HepG2 (cell line): ENCODE data around the gene OR10J4. TPM values are rescaled to one million over a fixed set of nuclear protein-coding genes. Genes with fewer than 3 reads are reported as not detected.

ENCODE experiments used
- ATAC-seq: fragments of 200-7000 bp; cut with Tn5 transposase; 3 replicates; pipeline ENCODE4 v1.9.1; 2020; ENCODE audit warnings: mild to moderate bottlenecking, moderate library complexity
- BruUV-seq: library from RNA; stranded (reverse); fragments of 400-500 nt; replicated peaks from 2 replicates; lab custom pipeline; 2021; lab: Mats Ljungman, UMichigan
- CTCF ChIA-PET: fragments of 300-600 bp; formaldehyde crosslinking; extraction: SDS; loops from one replicate; lab custom pipeline; 2021; ENCODE audit warnings: low total read pairs, inconsistent platforms, low intra/inter-chr PET ratio; lab: Yijun Ruan, JAX
- POLR2A ChIA-PET: fragments of 350-600 bp; sonication (Branson Sonifier 250); formaldehyde crosslinking; loops from one replicate; lab custom pipeline; 2020; ENCODE audit warnings: antibody characterized with exemption, inconsistent platforms; lab: Yijun Ruan, JAX
- DNase-seq: peaks from one replicate; pipeline ENCODE4 v3.0.0-alpha.2; 2015; ENCODE audit warnings: low spot score
- FAIRE-seq: peaks from 3 replicates; lab custom pipeline; 2011; peaks lifted over from hg19 to GRCh38; lab: Jason Lieb, UNC
- H2AFZ ChIP-seq: one replicate; pipeline ENCODE4 v1.6.1; 2011; ENCODE audit warnings: low read length, inconsistent platforms
- H3K27ac ChIP-seq: fragments of 300-600 bp; 3 replicates; pipeline ENCODE4 v1.8.0; 2011; ENCODE audit warnings: mixed run types, mild to moderate bottlenecking, mixed read lengths, low read length, inconsistent platforms; ENCODE audit not compliant: insufficient read depth; ENCODE audit errors: extremely low read length
- H3K27me3 ChIP-seq, 2 experiments: fragments of 200-600 bp in 1 of 2; 2 replicates in 1 of 2; 3 replicates in 1 of 2; pipeline versions ENCODE4 v1.6.0 to v1.8.0; 2011; ENCODE audit warnings: low read length in 2 of 2, mild to moderate bottlenecking in 2 of 2, moderate library complexity in 2 of 2, inconsistent platforms in 1 of 2; ENCODE audit not compliant: insufficient read depth in 2 of 2, control insufficient read depth in 1 of 2
- H3K36me3 ChIP-seq, 2 experiments: fragments of 200-600 bp in 1 of 2; replicated peaks in 1 of 2; 2 replicates in 1 of 2; 3 replicates in 1 of 2; pipeline versions ENCODE4 v1.5.1 to v1.8.0; 2011; ENCODE audit warnings: low read length in 2 of 2, inconsistent platforms in 1 of 2; ENCODE audit not compliant: insufficient read depth in 2 of 2, control insufficient read depth in 1 of 2
- H3K4me1 ChIP-seq: 2 replicates; pipeline ENCODE4 v1.5.1; 2012; ENCODE audit warnings: low read length, inconsistent platforms; ENCODE audit not compliant: insufficient read depth
- H3K4me2 ChIP-seq: 2 replicates; pipeline ENCODE4 v1.6.0; 2011; ENCODE audit warnings: low read depth, low read length, inconsistent platforms
- H3K4me3 ChIP-seq, 3 experiments: fragments of 200-600 bp in 1 of 3; sonication (generic), shearing (Covaris generic) in 1 of 3; replicated peaks in 1 of 3; 2 replicates each; pipeline ENCODE4 v1.5.1; 2011 to 2016; ENCODE audit warnings: low read length in 3 of 3, inconsistent platforms in 2 of 3, low read depth in 2 of 3, mild to moderate bottlenecking in 2 of 3, control low read depth in 1 of 3, mixed read lengths in 1 of 3; ENCODE audit not compliant: insufficient read depth in 1 of 3
- H3K79me2 ChIP-seq: one replicate; pipeline ENCODE4 v1.6.1; 2011; ENCODE audit warnings: low read length, inconsistent platforms; ENCODE audit not compliant: insufficient read depth
- H3K9ac ChIP-seq: 2 replicates; pipeline ENCODE4 v1.6.0; 2011; ENCODE audit warnings: mild to moderate bottlenecking, low read depth, low read length, inconsistent platforms; ENCODE audit not compliant: insufficient read depth
- H3K9me3 ChIP-seq: 2 replicates; pipeline ENCODE4 v1.5.1; 2012; ENCODE audit warnings: mild to moderate bottlenecking, low read length
- H4K20me1 ChIP-seq: 2 replicates; pipeline ENCODE4 v1.6.0; 2011; ENCODE audit warnings: inconsistent platforms, mild to moderate bottlenecking, low read length, moderate library complexity; ENCODE audit not compliant: insufficient read depth
- HHEX ChIP-seq: IDR thresholded peaks from 2 replicates; pipeline ENCODE4 v1.6.1; 2016; ENCODE audit warnings: control low read depth
- SAFB2 ChIP-seq: sonication (generic); formaldehyde crosslinking; IDR thresholded peaks from 2 replicates; pipeline ENCODE4 v1.5.1; 2020; ENCODE audit warnings: missing genetic modification reagents, low read depth, mild to moderate bottlenecking, borderline replicate concordance
- SIN3B ChIP-seq: fragments of 150-350 bp; IDR thresholded peaks from 2 replicates; pipeline ENCODE4 v1.6.1; 2014; ENCODE audit warnings: low read length
- SRF ChIP-seq: IDR thresholded peaks from 2 replicates; pipeline ENCODE4 v1.6.1; 2011; ENCODE audit warnings: mild to moderate bottlenecking, low read depth, low read length, moderate library complexity
- WGBS: methylation state at CpG from one replicate; pipeline ENCODE4 v1.1.6; 2017; ENCODE audit warnings: low lambda C conversion rate; 5-methylcytosine and 5-hydroxymethylcytosine counted together
- in situ Hi-C: cut with HindIII; loops from 2 replicates; pipeline ENCODE4 v1.10.0; 2017; ENCODE audit warnings: low pct_unique_long_range_greater_than_20kb; ENCODE audit not compliant: extremely low pct_ligation_motif_present
- intact Hi-C: fragments of 100-400 bp; cut with micrococcal nuclease; formaldehyde crosslinking; loops from one replicate; pipeline ENCODE4 v1.10.0; 2022; ENCODE audit not compliant: unreplicated experiment
- polyA plus RNA-seq, 8 experiments: library from polyadenylated mRNA; depleted of rRNA in 3 of 8; stranded (reverse) in 7 of 8; unstranded in 1 of 8; fragments of >200 nt; fragmentation: Illumina TruSeq in 4 of 8; extraction: Trizol in 4 of 8; gene quantifications; 2 replicates each; pipeline versions ENCODE4 v1.2.1 to v1.2.3, GENCODE V29; 2011 to 2016; ENCODE audit warnings: low read depth in 4 of 8, missing spikeins in 1 of 8, mixed read lengths in 1 of 8; ENCODE audit not compliant: insufficient read depth in 1 of 8
- total RNA-seq, 5 experiments: library from RNA; depleted of rRNA; stranded (reverse); fragments of >200 nt; fragmentation: Illumina TruSeq; extraction: Trizol; gene quantifications; 2 replicates each; pipeline ENCODE4 v1.2.3, GENCODE V29; 2016; ENCODE audit warnings: low read depth in 1 of 5
- TF ChIP-seq, protein P1 (sequence below): sonication (generic); formaldehyde crosslinking; IDR thresholded peaks from 2 replicates; pipeline ENCODE4 v1.8.0; 2022; ENCODE audit warnings: mild to moderate bottlenecking, missing genetic modification reagents; ENCODE audit not compliant: insufficient replicate concordance
- TF ChIP-seq, protein P2 (sequence below): IDR thresholded peaks from 2 replicates; pipeline ENCODE4 v1.6.1; 2016; ENCODE audit warnings: low read depth, missing genetic modification reagents, missing compliant biosample characterization
- TF ChIP-seq, protein P3 (sequence below): IDR thresholded peaks from 2 replicates; pipeline ENCODE4 v1.6.1; 2018; ENCODE audit warnings: missing genetic modification reagents, mild to moderate bottlenecking, missing compliant biosample characterization
- TF ChIP-seq, protein P4 (sequence below): sonication (generic); formaldehyde crosslinking; IDR thresholded peaks from 2 replicates; pipeline ENCODE4 v1.4.0; 2020; ENCODE audit warnings: missing genetic modification reagents

The OR10J4 gene
- total and polyA plus RNA-seq, 2 of the 13 experiments (the other 11 are each of a cell fraction or from before 2014, with no cell fraction given): not detected

DNA sequence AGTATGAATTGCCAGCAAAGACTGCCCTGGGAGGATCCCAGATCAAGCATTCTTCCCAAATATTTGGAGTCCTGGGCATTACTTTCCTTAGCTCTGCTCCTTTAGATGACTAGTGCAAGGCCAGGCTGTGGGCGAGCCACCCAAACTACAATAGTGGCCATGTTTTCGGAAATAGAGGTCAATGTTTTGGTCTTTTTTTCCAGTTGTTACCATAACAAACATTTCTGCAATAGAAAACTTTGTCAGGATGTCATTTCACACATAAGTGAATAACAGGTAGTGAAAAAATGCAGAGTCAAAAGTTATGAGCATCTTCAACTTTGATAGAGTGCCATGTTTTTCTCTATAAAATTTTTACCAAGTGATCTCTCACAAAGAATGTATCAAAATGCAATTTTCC is 25.2 kb upstream of the OR10J4 start:
- in situ Hi-C loops (no loop called here), intact Hi-C loops (no loop called here)
- H3K9me3 ChIP-seq: peaks cover 70% of the 10 kb centered on the region
- FAIRE-seq (no peak), DNase-seq (no peak), ATAC-seq (no peak)
- no peaks in the 10 kb centered on the region for H4K20me1 ChIP-seq
- WGBS: 24% methylated on average over 2 of the region's 2 CpGs
- no peaks in the 10 kb centered on the region for H3K36me3 ChIP-seq
- ChIA-PET POLR2A (no interaction called here), CTCF (no interaction called here)
- H3K4me3 ChIP-seq: no peak overlapping the region
- no peaks in the 10 kb centered on the region for H3K27me3 ChIP-seq
- H3K4me1 ChIP-seq: no peaks in the 10 kb centered on the region
- H2AFZ ChIP-seq: no peak overlapping the region
- no peaks in the 10 kb centered on the region for H3K79me2 ChIP-seq
- no peak overlapping the region for H3K9ac ChIP-seq
- H3K27ac ChIP-seq: no peak overlapping the region
- TF ChIP-seq, protein P1, sequence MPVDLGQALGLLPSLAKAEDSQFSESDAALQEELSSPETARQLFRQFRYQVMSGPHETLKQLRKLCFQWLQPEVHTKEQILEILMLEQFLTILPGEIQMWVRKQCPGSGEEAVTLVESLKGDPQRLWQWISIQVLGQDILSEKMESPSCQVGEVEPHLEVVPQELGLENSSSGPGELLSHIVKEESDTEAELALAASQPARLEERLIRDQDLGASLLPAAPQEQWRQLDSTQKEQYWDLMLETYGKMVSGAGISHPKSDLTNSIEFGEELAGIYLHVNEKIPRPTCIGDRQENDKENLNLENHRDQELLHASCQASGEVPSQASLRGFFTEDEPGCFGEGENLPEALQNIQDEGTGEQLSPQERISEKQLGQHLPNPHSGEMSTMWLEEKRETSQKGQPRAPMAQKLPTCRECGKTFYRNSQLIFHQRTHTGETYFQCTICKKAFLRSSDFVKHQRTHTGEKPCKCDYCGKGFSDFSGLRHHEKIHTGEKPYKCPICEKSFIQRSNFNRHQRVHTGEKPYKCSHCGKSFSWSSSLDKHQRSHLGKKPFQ (CRISPR knock-in tag): no peak
- TF ChIP-seq HHEX: no peak
- TF ChIP-seq, protein P2, sequence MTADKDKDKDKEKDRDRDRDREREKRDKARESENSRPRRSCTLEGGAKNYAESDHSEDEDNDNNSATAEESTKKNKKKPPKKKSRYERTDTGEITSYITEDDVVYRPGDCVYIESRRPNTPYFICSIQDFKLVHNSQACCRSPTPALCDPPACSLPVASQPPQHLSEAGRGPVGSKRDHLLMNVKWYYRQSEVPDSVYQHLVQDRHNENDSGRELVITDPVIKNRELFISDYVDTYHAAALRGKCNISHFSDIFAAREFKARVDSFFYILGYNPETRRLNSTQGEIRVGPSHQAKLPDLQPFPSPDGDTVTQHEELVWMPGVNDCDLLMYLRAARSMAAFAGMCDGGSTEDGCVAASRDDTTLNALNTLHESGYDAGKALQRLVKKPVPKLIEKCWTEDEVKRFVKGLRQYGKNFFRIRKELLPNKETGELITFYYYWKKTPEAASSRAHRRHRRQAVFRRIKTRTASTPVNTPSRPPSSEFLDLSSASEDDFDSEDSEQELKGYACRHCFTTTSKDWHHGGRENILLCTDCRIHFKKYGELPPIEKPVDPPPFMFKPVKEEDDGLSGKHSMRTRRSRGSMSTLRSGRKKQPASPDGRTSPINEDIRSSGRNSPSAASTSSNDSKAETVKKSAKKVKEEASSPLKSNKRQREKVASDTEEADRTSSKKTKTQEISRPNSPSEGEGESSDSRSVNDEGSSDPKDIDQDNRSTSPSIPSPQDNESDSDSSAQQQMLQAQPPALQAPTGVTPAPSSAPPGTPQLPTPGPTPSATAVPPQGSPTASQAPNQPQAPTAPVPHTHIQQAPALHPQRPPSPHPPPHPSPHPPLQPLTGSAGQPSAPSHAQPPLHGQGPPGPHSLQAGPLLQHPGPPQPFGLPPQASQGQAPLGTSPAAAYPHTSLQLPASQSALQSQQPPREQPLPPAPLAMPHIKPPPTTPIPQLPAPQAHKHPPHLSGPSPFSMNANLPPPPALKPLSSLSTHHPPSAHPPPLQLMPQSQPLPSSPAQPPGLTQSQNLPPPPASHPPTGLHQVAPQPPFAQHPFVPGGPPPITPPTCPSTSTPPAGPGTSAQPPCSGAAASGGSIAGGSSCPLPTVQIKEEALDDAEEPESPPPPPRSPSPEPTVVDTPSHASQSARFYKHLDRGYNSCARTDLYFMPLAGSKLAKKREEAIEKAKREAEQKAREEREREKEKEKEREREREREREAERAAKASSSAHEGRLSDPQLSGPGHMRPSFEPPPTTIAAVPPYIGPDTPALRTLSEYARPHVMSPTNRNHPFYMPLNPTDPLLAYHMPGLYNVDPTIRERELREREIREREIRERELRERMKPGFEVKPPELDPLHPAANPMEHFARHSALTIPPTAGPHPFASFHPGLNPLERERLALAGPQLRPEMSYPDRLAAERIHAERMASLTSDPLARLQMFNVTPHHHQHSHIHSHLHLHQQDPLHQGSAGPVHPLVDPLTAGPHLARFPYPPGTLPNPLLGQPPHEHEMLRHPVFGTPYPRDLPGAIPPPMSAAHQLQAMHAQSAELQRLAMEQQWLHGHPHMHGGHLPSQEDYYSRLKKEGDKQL (CRISPR knock-in tag): no peak
- TF ChIP-seq SIN3B: no peak
- TF ChIP-seq, protein P3, sequence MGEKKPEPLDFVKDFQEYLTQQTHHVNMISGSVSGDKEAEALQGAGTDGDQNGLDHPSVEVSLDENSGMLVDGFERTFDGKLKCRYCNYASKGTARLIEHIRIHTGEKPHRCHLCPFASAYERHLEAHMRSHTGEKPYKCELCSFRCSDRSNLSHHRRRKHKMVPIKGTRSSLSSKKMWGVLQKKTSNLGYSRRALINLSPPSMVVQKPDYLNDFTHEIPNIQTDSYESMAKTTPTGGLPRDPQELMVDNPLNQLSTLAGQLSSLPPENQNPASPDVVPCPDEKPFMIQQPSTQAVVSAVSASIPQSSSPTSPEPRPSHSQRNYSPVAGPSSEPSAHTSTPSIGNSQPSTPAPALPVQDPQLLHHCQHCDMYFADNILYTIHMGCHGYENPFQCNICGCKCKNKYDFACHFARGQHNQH (CRISPR knock-in tag): no peak
- TF ChIP-seq, protein P4, sequence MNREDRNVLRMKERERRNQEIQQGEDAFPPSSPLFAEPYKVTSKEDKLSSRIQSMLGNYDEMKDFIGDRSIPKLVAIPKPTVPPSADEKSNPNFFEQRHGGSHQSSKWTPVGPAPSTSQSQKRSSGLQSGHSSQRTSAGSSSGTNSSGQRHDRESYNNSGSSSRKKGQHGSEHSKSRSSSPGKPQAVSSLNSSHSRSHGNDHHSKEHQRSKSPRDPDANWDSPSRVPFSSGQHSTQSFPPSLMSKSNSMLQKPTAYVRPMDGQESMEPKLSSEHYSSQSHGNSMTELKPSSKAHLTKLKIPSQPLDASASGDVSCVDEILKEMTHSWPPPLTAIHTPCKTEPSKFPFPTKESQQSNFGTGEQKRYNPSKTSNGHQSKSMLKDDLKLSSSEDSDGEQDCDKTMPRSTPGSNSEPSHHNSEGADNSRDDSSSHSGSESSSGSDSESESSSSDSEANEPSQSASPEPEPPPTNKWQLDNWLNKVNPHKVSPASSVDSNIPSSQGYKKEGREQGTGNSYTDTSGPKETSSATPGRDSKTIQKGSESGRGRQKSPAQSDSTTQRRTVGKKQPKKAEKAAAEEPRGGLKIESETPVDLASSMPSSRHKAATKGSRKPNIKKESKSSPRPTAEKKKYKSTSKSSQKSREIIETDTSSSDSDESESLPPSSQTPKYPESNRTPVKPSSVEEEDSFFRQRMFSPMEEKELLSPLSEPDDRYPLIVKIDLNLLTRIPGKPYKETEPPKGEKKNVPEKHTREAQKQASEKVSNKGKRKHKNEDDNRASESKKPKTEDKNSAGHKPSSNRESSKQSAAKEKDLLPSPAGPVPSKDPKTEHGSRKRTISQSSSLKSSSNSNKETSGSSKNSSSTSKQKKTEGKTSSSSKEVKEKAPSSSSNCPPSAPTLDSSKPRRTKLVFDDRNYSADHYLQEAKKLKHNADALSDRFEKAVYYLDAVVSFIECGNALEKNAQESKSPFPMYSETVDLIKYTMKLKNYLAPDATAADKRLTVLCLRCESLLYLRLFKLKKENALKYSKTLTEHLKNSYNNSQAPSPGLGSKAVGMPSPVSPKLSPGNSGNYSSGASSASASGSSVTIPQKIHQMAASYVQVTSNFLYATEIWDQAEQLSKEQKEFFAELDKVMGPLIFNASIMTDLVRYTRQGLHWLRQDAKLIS (CRISPR knock-in tag): no peak
- TF ChIP-seq SAFB2 (CRISPR knock-in tag): no peak
- no peak for TF ChIP-seq SRF
- TF ChIP-seq, all 625 proteins: peak for 0
- no TSS peak for BruUV-seq
- H3K4me2 ChIP-seq: no peak overlapping the region
